HEK293 (cell line): Measurements from ENCODE around the gene TEX13D.
"Not testable (repeated sequence)": the region's sequence is repeated elsewhere in the genome, so short reads cannot be mapped to it uniquely, and the experiment has no call there.

Experiments
- CTCF ChIA-PET: fragments of 350-600 bp; formaldehyde crosslinking; extraction: SDS; loops from one replicate; lab custom pipeline; 2021; ENCODE audit warnings: antibody characterized with exemption; lab: Yijun Ruan, JAX
- POLR2A ChIA-PET: fragments of 300-600 bp; formaldehyde crosslinking; extraction: SDS; loops from one replicate; lab custom pipeline; 2020; ENCODE audit warnings: antibody characterized with exemption, inconsistent platforms; lab: Yijun Ruan, JAX
- H3K27ac ChIP-seq: fragments of 200-500 bp; sonication (Bioruptor generic); 2 replicates; pipeline ENCODE4 v1.5.1; 2014; ENCODE audit warnings: low read depth, low read length, control low read depth, inconsistent platforms; ENCODE audit errors: extremely low read depth
- H3K36me3 ChIP-seq, 2 experiments: fragments of 200-500 bp in 1 of 2; sonication (Bioruptor generic) in 1 of 2; 1 replicate in 1 of 2; 2 replicates in 1 of 2; pipeline ENCODE4 v1.5.1; 2014 to 2017; ENCODE audit warnings: inconsistent platforms in 2 of 2, low read length in 2 of 2; ENCODE audit not compliant: control insufficient read depth in 2 of 2, insufficient read depth in 1 of 2
- H3K4me1 ChIP-seq: fragments of 200-500 bp; sonication (Bioruptor generic); 2 replicates; pipeline ENCODE4 v1.5.1; 2014; ENCODE audit warnings: mild to moderate bottlenecking, low read length, inconsistent platforms; ENCODE audit not compliant: control insufficient read depth, insufficient read depth
- H3K4me3 ChIP-seq: 2 replicates; pipeline ENCODE4 v1.5.1; 2011; ENCODE audit warnings: low read depth, mild to moderate bottlenecking, control low read depth, low read length, moderate library complexity
- H3K9me3 ChIP-seq: fragments of 200-500 bp; sonication (Bioruptor generic); 2 replicates; pipeline ENCODE4 v1.5.1; 2014; ENCODE audit warnings: low read depth, low read length, inconsistent platforms; ENCODE audit not compliant: control insufficient read depth, insufficient read depth
- GLI4 ChIP-seq: fragments of 450-650 bp; formaldehyde crosslinking; IDR thresholded peaks from 2 replicates; pipeline ENCODE4 v1.5.1; 2016; ENCODE audit warnings: missing biosample characterization, missing genetic modification characterization
- GLIS1 ChIP-seq: fragments of 450-650 bp; formaldehyde crosslinking; IDR thresholded peaks from 2 replicates; pipeline ENCODE4 v1.5.1; 2016; ENCODE audit warnings: missing biosample characterization, missing genetic modification characterization
- ZBTB1 ChIP-seq: fragments of 450-650 bp; formaldehyde crosslinking; IDR thresholded peaks from 2 replicates; pipeline ENCODE4 v1.5.1; 2016; ENCODE audit warnings: missing biosample characterization, missing genetic modification characterization
- ZFHX2 ChIP-seq: fragments of 450-650 bp; formaldehyde crosslinking; conservative IDR thresholded peaks from 2 replicates; pipeline ENCODE4 v1.5.1; 2016; ENCODE audit warnings: missing biosample characterization, missing genetic modification characterization
- ZNF140 ChIP-seq: fragments of 450-650 bp; formaldehyde crosslinking; IDR thresholded peaks from 2 replicates; pipeline ENCODE4 v1.5.1; 2016; ENCODE audit warnings: missing biosample characterization, missing genetic modification characterization
- ZNF221 ChIP-seq: fragments of 450-650 bp; formaldehyde crosslinking; IDR thresholded peaks from 2 replicates; pipeline ENCODE4 v1.5.1; 2017; ENCODE audit warnings: missing biosample characterization, missing genetic modification characterization, borderline replicate concordance
- ZNF26 ChIP-seq: fragments of 450-650 bp; formaldehyde crosslinking; IDR thresholded peaks from 2 replicates; pipeline ENCODE4 v1.5.1; 2016; ENCODE audit warnings: missing biosample characterization, missing genetic modification characterization
- ZNF350 ChIP-seq: fragments of 450-650 bp; formaldehyde crosslinking; IDR thresholded peaks from 2 replicates; pipeline ENCODE4 v1.5.0; 2017; ENCODE audit warnings: missing biosample characterization, mild to moderate bottlenecking, missing genetic modification characterization
- ZNF366 ChIP-seq: fragments of 450-650 bp; formaldehyde crosslinking; conservative IDR thresholded peaks from 2 replicates; pipeline ENCODE4 v1.5.1; 2016; ENCODE audit warnings: missing biosample characterization, missing genetic modification characterization
- ZNF398 ChIP-seq: fragments of 450-650 bp; formaldehyde crosslinking; IDR thresholded peaks from 2 replicates; pipeline ENCODE4 v1.5.1; 2017; ENCODE audit warnings: missing biosample characterization, missing genetic modification characterization
- ZNF449 ChIP-seq: fragments of 450-650 bp; formaldehyde crosslinking; IDR thresholded peaks from 2 replicates; pipeline ENCODE4 v1.5.1; 2017; ENCODE audit warnings: missing biosample characterization, mild to moderate bottlenecking, missing genetic modification characterization, moderate library complexity
- TF ChIP-seq, protein P1 (sequence below): fragments of 450-650 bp; formaldehyde crosslinking; IDR thresholded peaks from 2 replicates; pipeline ENCODE4 v1.5.1; 2016; ENCODE audit warnings: missing biosample characterization, missing genetic modification characterization
- TF ChIP-seq, protein P2 (sequence below): fragments of 450-650 bp; formaldehyde crosslinking; conservative IDR thresholded peaks from 2 replicates; pipeline ENCODE4 v1.5.1; 2016; ENCODE audit warnings: low read depth, missing biosample characterization, missing genetic modification characterization

The TEX13D gene

GRCh38 chrX:124328765-124329164 is 3.7 kb upstream of the TEX13D start:
- Histone ChIP-seq H3K36me3 (no peaks in the 10 kb centered on the region), H3K27ac (no peak overlapping the region), H3K4me3 (no peak overlapping the region), H3K4me1 (no peaks in the 10 kb centered on the region), H3K9me3 (no peaks in the 10 kb centered on the region)
- ChIA-PET POLR2A (no interaction called here), CTCF (no interaction called here)
- TF ChIP-seq GLI4 (tag by site-specific recombination) (no peak), ZNF449 (tag by site-specific recombination) (no peak), ZFHX2 (tag by site-specific recombination) (peak; percentile 35; the same call in 1 of the 2 replicates)
- TF ChIP-seq, protein P1, sequence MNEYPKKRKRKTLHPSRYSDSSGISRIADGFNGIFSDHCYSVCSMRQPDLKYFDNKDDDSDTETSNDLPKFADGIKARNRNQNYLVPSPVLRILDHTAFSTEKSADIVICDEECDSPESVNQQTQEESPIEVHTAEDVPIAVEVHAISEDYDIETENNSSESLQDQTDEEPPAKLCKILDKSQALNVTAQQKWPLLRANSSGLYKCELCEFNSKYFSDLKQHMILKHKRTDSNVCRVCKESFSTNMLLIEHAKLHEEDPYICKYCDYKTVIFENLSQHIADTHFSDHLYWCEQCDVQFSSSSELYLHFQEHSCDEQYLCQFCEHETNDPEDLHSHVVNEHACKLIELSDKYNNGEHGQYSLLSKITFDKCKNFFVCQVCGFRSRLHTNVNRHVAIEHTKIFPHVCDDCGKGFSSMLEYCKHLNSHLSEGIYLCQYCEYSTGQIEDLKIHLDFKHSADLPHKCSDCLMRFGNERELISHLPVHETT (tag by site-specific recombination), result no peak

- no peak overlapping the region for H3K4me3 ChIP-seq
- POLR2A ChIA-PET, result no interaction called here
- no peaks in the 10 kb centered on the region for H3K4me1 ChIP-seq
- TF ChIP-seq GLIS1 (tag by site-specific recombination) (peak; percentile 12; the same call in 1 of the 2 replicates), ZNF366 (tag by site-specific recombination) (no peak)
- TF ChIP-seq, all 188 proteins: peak for 1
- no peaks in the 10 kb centered on the region for H3K9me3 ChIP-seq
- H3K36me3 ChIP-seq, result no peaks in the 10 kb centered on the region
- CTCF ChIA-PET, result no interaction called here
- no peak overlapping the region for H3K27ac ChIP-seq
These were observed 1.4 kb downstream of the TEX13D start for GRCh38 chrX:124333862-124334261.

DNA sequence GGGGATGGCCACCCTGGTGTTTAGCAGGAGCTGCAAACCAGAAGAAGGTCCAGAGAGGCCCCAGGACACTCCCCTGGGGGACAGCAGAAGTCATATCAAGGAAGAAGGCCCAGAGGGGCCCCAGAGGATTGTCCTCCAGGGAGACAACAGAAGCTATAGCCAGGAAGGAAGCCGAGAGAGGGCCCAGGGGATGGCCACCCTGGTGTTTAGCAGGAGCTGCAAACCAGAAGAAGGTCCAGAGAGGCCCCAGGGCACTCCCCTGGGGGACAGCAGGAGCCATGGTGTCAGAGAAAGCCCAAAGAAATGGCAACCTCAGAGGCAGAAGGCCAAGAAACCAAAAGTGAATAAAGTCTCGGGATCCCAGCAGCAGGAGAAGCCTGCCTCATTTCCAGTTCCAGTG is 2.1 kb downstream of the TEX13D start:
- CTCF ChIA-PET, H3K27ac ChIP-seq, H3K9me3 ChIP-seq, POLR2A ChIA-PET, H3K36me3 ChIP-seq, H3K4me3 ChIP-seq, H3K4me1 ChIP-seq: not testable (repeated sequence)

DNA sequence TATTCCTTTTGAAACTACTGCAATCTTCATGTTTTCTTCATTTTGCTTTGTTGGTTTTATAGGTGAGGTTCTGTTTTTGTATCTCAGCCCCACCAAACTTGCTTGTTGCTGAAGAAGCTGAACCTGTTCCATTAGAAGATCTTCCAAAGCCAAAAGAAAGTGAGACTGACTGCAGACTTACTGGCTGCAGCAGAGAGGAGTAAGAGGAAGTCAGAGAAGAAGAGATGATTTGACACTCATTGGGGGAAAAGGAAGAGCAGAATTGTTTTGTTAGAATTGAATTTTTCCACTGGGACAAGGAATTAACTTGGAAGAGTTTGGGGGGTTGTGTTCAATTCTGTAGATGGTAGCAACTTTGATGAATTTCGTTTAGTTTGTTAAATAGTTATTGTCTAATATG is 3.1 kb downstream of the TEX13D start:
- Histone ChIP-seq H3K4me1 (no peaks in the 10 kb centered on the region), H3K36me3 (no peaks in the 10 kb centered on the region), H3K9me3 (no peaks in the 10 kb centered on the region), H3K4me3 (no peak overlapping the region), H3K27ac (no peak overlapping the region)
- TF ChIP-seq ZNF221 (tag by site-specific recombination), result no peak
- TF ChIP-seq ZNF140 (tag by site-specific recombination), result 0 out of 2 replicates have a peak, but pooled peaks have one; percentile 27
- POLR2A ChIA-PET, result no interaction called here
- CTCF ChIA-PET, result no interaction called here

DNA sequence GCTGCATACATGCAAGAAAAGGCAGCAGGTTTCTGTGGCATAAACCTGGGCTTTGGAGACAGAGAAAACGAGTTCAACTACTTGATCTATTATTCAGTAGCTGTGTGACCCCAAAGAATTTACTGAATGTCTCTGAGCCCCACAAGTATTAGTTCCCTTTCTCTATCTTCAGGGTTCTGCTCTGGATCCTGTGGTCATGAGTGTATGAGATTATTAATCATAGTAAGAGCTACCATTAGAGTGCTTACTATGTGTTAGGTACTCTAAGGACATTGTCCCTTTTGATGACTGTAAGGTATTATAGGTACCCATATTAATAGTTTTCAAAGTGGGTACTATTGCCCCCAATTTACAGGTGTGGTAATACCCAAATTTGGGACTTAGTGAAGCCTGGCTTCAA is 5.5 kb downstream of the TEX13D start:
- ChIA-PET POLR2A (no interaction called here), CTCF (no interaction called here)
- Histone ChIP-seq H3K27ac (no peak overlapping the region), H3K4me1 (no peaks in the 10 kb centered on the region), H3K36me3 (no peaks in the 10 kb centered on the region), H3K4me3 (no peak overlapping the region), H3K9me3 (no peaks in the 10 kb centered on the region)
- TF ChIP-seq, protein P2, sequence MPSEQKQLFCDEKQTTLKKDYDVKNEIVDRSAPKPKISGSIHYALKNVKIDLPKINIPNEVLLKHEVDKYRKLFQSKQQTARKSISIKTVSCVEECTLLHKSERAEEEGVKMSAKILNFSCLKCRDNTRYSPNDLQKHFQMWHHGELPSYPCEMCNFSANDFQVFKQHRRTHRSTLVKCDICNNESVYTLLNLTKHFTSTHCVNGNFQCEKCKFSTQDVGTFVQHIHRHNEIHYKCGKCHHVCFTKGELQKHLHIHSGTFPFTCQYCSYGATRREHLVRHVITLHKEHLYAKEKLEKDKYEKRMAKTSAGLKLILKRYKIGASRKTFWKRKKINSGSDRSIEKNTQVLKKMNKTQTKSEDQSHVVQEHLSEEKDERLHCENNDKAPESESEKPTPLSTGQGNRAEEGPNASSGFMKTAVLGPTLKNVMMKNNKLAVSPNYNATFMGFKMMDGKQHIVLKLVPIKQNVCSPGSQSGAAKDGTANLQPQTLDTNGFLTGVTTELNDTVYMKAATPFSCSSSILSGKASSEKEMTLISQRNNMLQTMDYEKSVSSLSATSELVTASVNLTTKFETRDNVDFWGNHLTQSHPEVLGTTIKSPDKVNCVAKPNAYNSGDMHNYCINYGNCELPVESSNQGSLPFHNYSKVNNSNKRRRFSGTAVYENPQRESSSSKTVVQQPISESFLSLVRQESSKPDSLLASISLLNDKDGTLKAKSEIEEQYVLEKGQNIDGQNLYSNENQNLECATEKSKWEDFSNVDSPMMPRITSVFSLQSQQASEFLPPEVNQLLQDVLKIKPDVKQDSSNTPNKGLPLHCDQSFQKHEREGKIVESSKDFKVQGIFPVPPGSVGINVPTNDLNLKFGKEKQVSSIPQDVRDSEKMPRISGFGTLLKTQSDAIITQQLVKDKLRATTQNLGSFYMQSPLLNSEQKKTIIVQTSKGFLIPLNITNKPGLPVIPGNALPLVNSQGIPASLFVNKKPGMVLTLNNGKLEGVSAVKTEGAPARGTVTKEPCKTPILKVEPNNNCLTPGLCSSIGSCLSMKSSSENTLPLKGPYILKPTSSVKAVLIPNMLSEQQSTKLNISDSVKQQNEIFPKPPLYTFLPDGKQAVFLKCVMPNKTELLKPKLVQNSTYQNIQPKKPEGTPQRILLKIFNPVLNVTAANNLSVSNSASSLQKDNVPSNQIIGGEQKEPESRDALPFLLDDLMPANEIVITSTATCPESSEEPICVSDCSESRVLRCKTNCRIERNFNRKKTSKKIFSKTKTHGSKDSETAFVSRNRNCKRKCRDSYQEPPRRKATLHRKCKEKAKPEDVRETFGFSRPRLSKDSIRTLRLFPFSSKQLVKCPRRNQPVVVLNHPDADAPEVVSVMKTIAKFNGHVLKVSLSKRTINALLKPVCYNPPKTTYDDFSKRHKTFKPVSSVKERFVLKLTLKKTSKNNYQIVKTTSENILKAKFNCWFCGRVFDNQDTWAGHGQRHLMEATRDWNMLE (tag by site-specific recombination), result no peak
- no peak for TF ChIP-seq ZNF350 (tag by site-specific recombination)
- no peak for TF ChIP-seq ZNF26
- TF ChIP-seq ZNF398 (tag by site-specific recombination), result no peak
- TF ChIP-seq ZBTB1 (tag by site-specific recombination), result no peak
